Measurements from ENCODE around the gene SRGAP2C.
"Not testable (repeated sequence)": the region's sequence is repeated elsewhere in the genome, so short reads cannot be mapped to it uniquely, and the experiment has no call there.

- TF ChIP-seq, protein P1, sequence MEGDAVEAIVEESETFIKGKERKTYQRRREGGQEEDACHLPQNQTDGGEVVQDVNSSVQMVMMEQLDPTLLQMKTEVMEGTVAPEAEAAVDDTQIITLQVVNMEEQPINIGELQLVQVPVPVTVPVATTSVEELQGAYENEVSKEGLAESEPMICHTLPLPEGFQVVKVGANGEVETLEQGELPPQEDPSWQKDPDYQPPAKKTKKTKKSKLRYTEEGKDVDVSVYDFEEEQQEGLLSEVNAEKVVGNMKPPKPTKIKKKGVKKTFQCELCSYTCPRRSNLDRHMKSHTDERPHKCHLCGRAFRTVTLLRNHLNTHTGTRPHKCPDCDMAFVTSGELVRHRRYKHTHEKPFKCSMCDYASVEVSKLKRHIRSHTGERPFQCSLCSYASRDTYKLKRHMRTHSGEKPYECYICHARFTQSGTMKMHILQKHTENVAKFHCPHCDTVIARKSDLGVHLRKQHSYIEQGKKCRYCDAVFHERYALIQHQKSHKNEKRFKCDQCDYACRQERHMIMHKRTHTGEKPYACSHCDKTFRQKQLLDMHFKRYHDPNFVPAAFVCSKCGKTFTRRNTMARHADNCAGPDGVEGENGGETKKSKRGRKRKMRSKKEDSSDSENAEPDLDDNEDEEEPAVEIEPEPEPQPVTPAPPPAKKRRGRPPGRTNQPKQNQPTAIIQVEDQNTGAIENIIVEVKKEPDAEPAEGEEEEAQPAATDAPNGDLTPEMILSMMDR (IDR thresholded peaks at IDR 0.05), result not testable (repeated sequence)
- not testable (repeated sequence) for TF ChIP-seq ZFX (IDR thresholded peaks at IDR 0.05; ENCODE audit: borderline replicate concordance)
Measured at GRCh38 chr1:121317491-121318468, 133.0 kb downstream of the SRGAP2C start.
